Umbilical cord (tissue), 2 donors: ENCODE results near the gene JAK2. TPM values are rescaled to one million over a fixed set of nuclear protein-coding genes. Genes with fewer than 3 reads are reported as not detected.
"Not testable (repeated sequence)": the region's sequence is repeated elsewhere in the genome, so short reads cannot be mapped to it uniquely, and the experiment has no call there.

Source experiments
- DNase-seq: peaks from one replicate; pipeline ENCODE4 v3.0.0-alpha.2; 2015; ENCODE audit warnings: low spot score
- total RNA-seq: library from RNA; depleted of rRNA; stranded (reverse); fragments of >200 nt; gene quantifications from one replicate; pipeline ENCODE4 v1.2.3, GENCODE V29; 2014; ENCODE audit warnings: low replicate concordance; ENCODE audit not compliant: insufficient read depth

Gene JAK2
- total RNA-seq, 1 donor from 2014 or later, result 33.7 TPM

DNA sequence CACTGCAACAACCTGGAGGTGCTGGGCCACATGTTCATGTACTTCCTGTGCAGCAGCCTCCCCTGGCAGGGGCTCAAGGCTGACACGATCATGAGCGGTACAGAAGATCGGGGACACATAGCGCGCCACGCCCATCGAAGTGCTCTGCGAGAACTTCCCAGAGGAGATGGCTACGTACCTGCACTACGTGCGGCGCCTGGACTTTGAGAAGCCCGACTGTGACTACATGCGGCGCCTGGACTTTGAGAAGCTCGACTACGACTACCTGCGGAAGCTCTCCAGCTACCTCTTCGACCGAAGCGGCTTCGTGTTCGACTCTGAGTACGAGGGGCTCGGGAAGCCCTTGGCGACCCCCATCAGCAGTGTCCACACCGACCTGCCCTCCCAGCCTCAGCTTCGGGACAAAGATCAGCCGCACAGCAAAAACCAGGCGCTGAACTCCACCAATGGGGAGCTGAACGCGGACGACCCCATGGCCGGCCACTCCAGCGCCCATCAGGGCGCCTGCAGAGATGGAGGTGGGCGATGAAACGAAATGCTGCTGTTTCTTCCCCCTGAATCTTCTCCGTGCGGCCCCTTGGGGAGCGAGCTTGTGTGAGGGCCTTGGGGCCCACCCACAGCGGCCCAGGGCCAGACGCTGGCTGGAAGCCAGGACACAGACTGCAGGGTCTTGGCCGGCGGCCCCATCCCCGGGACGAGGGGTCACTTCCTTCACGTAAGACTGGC, 56.5 kb downstream of the JAK2 start:
- DNase-seq, result no peak

DNA sequence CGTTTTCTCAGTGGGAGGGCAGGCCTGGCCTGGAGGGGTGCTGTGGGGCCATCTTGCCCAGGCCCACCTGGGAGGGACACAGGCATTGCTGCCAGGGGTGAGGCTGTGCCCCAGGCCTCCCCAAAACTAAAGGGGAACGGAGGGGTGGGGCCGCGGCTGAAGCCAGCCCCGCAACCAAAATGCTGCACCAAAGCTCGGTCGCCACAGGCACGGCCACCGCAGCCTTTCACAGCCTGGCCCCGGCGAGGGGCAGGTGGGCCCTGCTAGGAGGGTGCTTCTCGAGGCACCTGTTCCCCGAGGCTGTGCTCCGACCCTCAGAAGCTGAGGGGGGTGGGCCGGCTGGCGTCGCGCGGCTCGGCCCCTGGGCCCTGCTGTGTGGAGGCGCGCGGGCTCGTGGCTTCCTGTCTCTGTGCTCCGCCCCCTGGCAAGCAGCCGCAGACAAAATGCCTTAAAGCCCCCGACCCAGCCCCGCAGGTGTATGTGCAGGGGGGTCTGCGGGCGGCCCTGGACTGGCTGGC, 57.6 kb downstream of the JAK2 start:
- no peak for DNase-seq

DNA sequence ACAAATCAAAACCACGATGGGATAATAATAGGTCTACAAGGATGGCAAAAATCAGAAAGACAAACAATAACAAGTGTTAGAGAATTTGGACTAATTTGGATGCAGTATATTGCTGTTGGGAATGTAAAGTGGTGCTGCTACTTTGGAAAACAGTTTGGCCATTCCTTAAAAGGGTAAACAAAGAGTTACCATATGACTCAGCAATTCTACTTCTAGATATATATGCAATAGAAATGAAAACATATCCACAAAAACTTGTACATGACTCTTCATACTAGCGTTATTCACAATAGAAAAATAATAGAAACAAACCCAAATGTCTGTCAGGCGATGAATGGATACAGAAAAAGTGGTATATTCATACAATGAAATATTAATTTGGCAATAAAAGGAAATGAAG, 58.3 kb downstream of the JAK2 start:
- no peak for DNase-seq

DNA sequence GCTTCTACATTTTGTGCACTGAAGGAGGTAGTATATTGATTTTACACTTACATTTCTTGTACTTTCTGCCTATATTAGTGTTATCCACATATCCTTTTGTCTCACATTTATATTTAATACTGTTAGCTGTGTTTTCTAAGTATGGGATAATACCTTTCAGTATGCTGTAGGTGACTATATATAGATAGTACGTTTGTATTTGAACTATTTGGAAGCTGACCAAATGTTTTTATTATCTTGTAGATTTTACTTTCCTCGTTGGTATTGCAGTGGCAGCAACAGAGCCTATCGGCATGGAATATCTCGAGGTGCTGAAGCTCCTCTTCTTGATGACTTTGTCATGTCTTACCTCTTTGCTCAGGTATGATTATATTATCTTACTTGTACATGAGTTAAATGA, 59.1 kb downstream of the JAK2 start:
- no peak for DNase-seq

DNA sequence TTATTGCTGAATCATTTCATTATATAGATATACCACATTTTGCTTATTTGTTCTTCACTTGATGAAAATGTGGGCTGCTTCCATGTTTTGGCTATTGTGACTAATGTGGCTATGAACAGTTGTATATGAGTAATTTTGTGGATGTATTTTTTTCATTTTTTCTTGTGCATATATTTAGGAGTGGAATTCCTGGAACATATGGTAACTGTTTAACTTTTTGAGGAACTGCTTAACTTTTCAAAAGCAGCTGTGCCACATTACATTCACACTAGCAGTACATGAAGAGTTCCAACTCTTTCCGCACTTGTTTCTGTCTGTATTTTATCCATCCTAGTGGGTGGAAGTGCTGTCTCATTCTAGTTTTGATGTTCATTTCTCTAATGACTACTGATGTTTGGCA, 67.8 kb downstream of the JAK2 start:
- DNase-seq, result no peak

DNA sequence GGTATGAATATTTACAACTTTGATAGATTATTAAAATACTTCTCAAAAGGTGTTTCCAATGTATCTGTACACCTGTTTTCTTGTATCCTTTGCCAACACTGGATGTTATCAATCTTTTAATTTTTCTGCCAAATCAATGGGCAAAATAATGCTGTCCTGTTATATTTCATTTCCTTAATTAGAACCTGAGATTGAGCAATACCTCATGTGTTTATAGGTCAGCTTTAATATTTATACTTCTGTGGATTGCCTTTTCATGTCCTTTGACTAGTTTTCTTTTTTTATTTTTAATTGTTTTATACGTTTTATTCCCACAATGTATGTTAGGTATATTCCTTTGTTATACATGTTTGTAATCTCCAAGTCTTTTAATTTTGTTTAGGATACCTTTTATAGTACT, 77.6 kb downstream of the JAK2 start:
- DNase-seq, result no peak

DNA sequence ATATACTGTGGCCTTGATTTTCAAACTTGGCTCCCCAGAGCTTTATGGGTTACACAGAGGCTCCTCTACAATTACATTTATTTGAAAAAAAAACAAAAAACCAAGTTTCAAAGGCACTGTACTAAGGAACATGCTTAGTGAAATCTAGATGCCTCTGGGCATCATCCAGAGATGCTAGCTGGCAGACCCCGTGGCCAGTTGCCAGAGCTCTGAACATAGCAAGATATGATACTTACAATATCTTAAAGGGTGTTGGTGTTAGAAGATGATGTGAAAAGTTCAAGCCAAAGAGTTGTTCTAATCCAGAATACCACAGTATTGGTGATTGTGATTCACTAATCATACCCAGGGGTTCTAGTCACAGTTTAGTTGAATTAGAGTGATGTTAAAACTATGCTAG, 87.8 kb downstream of the JAK2 start:
- no peak for DNase-seq

DNA sequence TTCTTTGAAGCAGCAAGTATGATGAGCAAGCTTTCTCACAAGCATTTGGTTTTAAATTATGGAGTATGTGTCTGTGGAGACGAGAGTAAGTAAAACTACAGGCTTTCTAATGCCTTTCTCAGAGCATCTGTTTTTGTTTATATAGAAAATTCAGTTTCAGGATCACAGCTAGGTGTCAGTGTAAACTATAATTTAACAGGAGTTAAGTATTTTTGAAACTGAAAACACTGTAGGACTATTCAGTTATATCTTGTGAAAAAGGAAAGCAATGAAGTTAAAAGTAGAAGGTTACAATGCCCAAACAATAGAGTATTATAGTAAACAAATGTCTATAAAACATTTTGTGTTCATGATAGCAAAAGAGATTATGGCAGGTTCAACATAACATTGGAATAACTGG, 88.6 kb downstream of the JAK2 start:
- no peak for DNase-seq

DNA sequence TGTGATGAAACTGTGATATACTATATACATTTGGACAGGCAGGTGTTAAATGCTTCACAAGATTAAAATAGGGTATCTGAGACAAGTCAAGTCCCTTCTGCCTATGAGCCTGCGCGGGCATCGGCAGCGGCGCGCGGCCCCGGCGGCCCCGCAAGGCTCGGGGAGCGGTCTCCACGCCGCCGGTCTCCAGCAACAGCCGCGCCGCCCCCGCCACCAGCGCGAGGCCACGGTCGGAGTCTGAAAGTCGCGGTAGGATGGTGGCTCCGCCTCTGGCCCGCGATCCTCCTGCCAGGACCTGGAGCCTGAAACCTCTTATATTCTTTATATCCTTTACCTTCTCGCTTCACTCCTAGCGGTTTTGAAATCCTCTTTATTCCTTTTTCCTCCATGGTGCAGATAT, 100.9 kb downstream of the JAK2 start:
- no peak for DNase-seq

DNA sequence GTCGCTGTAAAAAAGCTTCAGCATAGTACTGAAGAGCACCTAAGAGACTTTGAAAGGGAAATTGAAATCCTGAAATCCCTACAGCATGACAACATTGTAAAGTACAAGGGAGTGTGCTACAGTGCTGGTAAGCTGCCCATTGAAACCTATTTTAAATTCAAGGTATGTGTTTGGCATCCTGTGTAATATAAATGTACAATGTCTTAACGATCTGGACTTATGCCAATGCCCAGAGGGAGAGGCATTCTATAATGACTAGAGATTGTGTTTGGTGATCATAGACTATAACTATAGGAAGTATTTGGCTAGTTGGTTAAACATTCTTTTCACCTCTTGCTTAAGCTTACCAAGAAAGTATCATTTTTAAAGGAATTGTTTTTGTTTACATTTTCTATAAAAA, 104.7 kb downstream of the JAK2 start:
- no peak for DNase-seq

DNA sequence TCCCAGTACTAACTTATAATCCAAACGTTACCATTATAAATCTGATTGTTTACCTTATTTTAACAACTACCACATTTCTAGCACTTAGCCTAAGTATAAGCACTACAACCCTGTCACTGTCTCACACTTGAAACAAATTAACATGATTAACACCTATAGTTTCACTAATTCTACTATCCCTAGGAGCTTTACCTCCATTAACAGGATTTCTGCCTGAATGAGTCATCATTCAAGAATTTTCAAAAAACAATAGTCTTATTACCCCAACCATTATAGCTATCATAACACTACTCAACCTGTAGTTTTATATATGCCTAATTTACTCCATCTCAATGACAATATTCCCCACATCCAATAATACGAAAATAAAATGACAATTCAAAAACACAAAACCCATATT, 110.7 kb downstream of the JAK2 start:
- no peak for DNase-seq

DNA sequence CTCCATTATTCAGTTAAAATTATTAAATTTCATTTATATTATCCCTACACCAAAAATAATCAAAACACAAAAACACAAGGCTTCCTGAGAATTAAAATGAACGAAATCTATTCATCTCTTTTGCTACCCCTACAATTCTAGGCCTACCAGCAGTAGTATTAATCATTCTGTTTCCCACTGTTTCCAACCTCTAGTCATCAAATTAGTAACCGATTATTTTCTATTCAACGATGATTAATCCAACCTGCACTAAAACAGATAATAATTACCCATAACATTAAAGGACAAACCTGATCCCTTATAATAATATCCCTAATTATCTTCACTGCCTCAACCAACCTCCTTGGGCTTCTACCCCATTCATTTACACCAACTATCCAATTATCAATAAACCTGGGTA, 114.4 kb downstream of the JAK2 start:
- no peak for DNase-seq

DNA sequence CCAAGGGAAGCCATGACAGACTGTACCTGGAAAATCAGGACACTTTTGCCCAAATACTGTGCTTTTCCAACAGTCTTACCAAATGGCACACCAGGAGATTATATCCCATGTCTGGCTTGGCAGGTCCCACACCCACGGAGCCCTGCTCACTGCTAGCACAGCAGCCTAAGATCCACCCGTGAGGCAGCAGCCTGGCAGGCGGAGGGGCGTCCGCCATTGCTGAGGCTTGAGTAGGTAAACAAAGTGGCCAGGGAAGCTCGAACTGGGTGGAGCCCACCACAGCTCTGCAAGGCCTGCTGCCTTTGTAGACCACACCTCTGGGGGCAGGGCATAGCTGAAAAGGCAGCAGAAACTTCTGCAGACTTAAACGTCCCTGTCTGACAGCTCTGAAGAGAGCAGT, 116.1 kb downstream of the JAK2 start:
- DNase-seq, result not testable (repeated sequence)

DNA sequence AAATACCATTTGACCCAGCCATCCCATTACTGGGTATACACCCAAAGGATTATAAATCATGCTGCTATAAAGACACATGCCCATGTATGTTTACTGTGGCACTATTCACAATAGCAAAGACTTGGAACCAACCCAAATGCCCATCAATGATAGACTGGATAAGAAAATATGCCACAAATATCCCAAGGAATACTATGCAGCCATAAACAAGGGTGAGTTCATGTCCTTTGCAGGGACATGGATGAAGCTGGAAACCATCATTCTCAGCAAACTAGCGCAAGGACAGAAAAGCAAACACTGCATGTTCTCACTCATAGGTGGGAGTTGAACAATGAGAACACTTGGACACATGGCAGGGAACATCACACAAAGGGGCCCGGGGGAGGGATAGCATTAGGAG, 121.4 kb downstream of the JAK2 start:
- DNase-seq, result not testable (repeated sequence)

DNA sequence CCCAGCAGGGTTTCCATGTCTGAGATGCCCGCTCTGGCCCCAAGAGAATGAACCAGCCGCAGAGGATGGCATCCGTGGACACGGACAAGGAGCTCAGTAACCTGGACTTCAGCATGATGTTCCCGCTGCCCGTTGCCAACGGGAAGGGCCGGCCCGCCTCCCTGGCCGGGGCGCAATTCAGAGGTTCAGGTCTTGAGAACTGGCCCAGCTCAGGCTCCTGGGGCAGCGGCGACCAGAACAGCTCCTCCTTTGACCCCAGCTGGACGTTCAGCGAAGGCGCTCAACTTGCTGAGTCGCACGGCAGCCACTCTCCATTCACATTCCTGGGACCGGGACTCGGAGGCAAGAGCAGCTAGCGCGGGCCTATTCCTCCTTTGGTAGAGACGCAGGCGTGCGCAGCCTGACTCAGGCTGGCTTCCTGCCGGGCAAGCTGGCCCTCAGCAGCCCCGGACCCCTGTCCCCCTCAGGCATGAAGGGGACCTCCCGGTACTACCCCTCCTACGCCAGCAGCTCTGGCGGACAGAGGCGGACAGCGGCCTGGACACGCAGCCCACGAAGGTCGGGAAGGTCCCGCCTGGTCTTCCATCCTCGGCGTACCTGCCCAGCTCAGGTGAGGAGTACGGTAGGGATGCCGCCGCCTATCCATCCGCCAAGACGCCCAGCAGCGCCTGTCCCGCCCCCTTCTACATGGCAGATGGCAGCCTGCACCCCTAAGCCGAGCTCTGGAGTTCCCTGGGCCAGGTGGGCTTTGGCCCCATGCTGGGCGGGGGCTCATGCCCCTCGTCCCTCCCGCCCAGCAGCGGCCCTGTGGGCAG, 126.0 kb downstream of the JAK2 start:
- no peak for DNase-seq

DNA sequence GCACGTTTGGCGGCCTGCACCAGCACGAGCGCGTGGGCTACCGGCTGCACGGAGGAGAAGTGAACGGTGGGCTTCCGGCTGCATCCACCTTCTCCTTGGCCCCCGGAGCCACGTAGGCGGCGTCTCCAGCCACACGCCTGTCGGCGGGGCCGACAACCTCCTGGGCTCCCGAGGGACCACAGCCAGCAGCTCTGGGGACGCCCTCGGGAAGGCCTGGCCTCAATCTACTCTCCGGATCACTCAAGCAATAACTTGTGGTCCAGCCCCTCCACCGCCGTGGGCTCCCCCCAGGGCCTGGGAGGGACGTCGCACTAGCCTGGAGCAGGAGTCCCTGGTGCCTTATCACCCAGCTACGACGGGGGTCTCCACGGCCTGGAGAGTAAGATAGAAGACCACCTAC, 126.6 kb downstream of the JAK2 start:
- DNase-seq, result no peak

DNA sequence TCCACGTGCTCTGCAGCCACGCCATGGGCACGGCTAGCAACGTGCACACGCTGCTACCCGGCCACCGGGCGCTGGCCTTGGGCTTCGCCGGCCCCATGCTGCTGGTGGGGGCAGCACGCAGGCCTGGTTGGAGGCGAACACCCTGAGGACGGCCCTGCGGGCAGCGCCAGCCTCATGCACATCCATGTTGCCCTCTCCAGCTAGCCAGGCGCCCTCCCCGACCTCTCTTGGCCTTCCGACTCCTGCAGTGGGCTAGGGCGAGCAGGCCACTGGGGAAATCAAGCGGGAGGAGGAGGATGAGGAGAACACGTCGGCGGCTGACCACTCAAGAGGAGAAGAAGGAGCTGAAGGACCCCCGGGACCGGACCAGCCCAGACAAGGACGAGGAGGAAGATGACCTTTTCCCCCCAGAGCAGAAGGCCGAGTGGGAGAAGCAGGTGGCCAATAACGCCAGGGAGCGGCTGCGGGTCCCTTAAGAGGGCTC, 127.1 kb downstream of the JAK2 start:
- DNase-seq, result no peak

DNA sequence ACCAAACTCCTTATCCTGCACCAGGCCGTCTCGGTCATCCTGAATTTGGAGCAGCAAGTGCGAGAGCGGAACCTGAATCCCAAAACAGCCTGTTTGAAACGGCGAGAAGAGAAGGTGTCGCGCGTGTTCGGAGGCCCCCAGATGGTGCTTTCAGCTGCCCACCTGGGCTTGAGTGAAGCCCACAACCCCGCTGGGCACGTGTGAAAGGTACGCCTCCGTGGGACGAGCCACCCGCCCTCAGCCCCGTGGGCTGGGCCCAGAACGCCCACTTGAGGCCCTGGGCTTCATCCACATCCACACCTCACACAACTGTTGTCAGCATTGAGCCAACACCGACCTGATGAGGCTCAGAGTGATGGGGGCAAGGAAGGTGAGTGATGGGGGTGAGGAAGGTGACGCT, 127.6 kb downstream of the JAK2 start:
- DNase-seq, result no peak

DNA sequence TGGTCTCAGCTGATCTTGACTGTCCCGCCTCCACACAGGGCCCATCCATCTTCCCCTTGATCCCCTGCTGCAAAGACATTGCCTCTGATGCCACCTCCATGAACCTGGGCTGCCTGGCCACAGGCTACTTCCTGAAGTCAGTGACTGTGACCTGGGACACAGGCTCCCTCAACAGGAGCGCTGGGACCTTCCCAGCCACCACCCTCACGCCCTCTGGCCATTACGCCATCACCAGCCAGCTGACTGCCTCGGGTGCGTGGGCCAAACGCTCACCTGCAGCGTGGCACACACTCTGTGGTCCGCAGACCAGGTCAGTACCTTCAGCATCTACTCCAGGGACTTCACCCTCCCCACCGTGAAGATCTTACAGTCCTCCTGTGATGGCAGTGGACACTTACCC, 128.5 kb downstream of the JAK2 start:
- no peak for DNase-seq

DNA sequence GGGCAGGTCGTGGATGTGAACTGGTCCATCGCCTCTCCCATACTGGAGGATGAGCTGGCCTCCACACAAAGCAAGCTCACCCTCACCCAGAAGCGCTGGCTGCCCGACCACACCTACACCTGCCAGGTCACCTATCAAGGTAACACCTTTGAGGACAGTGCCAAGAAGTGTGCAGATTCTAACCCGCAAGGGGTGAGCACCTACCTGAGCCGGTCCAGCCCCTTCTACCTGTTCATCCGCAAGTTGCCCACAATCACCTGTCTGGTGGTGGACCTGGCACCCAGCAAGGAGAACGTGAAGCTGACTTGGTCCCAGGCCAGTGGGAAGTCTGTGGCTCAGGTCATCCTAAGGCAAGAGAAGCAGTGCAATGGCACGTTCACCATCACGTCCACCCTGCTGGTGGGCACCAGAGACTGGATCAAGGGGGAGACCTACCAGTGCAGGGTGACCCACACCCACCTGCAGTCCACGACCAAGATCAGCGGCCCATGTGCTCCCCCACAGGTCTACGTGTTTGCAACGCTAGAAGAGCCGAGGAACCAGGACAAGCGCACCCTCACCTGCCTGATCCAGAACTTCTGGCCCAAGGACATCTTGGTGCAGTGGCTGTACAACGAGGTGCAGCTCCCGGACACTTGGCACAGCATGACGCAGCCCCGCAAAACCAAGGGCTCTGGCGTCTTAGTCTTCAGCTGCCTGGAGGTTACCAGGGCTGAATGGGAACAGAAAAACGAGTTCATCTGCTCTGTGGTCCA, 129.1 kb downstream of the JAK2 start:
- DNase-seq, result no peak

DNA sequence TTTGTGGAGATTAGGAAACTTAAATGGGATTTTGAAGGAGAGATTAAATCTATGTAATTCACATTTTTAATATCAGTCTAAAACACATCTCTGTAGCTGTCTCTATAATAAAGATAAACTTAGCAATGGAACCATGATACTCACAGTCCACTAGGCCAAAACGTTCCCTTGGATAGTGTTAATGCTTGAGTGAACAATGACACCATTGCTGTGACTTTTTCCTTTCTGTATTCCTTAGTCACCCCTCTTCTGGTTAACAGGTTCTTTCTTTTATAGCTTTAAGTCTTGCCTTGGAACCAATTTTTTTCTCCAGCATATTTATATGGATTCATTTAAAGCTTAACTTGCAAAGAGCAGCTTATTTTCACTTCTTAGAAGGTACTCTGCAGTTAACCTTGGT, 137.0 kb downstream of the JAK2 start:
- no peak for DNase-seq

DNA sequence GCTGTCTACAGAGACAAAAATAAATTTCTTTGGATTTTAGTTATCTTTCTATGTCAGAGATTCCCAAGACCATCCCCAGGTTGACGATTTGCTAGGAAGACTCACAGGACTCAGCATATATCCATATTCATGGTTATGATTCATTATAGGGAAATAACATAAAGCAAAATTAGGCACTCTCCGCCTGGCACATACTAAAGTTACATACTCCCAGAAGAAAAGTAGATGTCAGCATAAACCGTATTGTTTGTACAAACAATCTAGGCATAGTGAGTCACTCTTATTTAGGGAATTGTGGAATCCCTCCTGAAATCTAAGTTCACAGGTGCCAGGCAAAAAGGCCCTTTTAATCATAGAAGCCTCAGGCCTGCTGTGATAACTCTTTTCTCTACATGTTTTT, 137.4 kb downstream of the JAK2 start:
- no peak for DNase-seq
